Fibroblast of lung (primary cell): Measurements from ENCODE around the gene TMCO1.

Source experiments
- CTCF ChIP-seq, 2 donors: IDR thresholded peaks in 1 of 2; conservative IDR thresholded peaks in 1 of 2; 1 replicate in 1 of 2; 2 replicates in 1 of 2; pipeline ENCODE4 v1.5.1; 2011 to 2012; ENCODE audit warnings: low read length in 2 of 2, control low read depth in 1 of 2, inconsistent platforms in 1 of 2, low read depth in 1 of 2, mild to moderate bottlenecking in 1 of 2
- EZH2 ChIP-seq: IDR thresholded peaks from 2 replicates; pipeline ENCODE4 v1.5.1; 2012; ENCODE audit warnings: low read length, control low read depth, mild to moderate bottlenecking; ENCODE audit errors: missing control alignments

GRCh38 chr1:165703648-165704047 lies 65.0 kb downstream of the TMCO1 start:
- no peak for TF ChIP-seq CTCF (conservative IDR thresholded peaks at IDR 0.05 in 1 of 2, IDR thresholded peaks at IDR 0.05 in 1 of 2; ENCODE audit: low read depth in 1 of 2, low read length in 2 of 2)
- TF ChIP-seq EZH2 = no peak
